Left lung (tissue), 10 donors: ENCODE data around the gene PSTK. TPM values are rescaled to one million over a fixed set of nuclear protein-coding genes. Genes with fewer than 3 reads are reported as not detected.

Source experiments
- ATAC-seq: fragments of 200-7000 bp; cut with Tn5 transposase; one replicate; pipeline ENCODE4 v1.9.1; 2020; ENCODE audit warnings: moderate library complexity
- DNase-seq, 4 donors: peaks; one replicate each; pipeline ENCODE4 v3.0.0-alpha.2; 2013 to 2020
- H3K27ac ChIP-seq, 2 donors: fragments of 200-600 bp; sonication (generic) in 1 of 2; one replicate each; pipeline versions ENCODE4 v1.5.0 to v1.8.0; 2020 to 2021
- H3K27me3 ChIP-seq, 2 donors: fragments of 200-600 bp; sonication (generic) in 1 of 2; one replicate each; pipeline versions ENCODE4 v1.5.0 to v1.8.0; 2020 to 2021
- H3K36me3 ChIP-seq, 2 donors: fragments of 200-600 bp; sonication (generic) in 1 of 2; one replicate each; pipeline versions ENCODE4 v1.5.0 to v1.8.0; 2020 to 2021
- H3K4me1 ChIP-seq, 2 donors: fragments of 200-600 bp; one replicate each; pipeline ENCODE4 v1.8.0; 2021
- H3K4me3 ChIP-seq, 2 donors: fragments of 200-600 bp; sonication (generic) in 1 of 2; one replicate each; pipeline versions ENCODE4 v1.5.0 to v1.8.0; 2020 to 2021; ENCODE audit warnings: mild to moderate bottlenecking in 1 of 2
- H3K9me3 ChIP-seq, 2 donors: fragments of 200-600 bp; sonication (generic) in 1 of 2; one replicate each; pipeline versions ENCODE4 v1.5.0 to v1.8.0; 2020 to 2021
- CTCF ChIP-seq, 2 donors: fragments of 200-600 bp; sonication (generic) in 1 of 2; IDR thresholded peaks; one replicate each; pipeline versions ENCODE4 v1.5.0 to v1.8.0; 2021; ENCODE audit warnings: antibody characterized with exemption in 2 of 2
- intact Hi-C, 2 donors: fragments of 100-400 bp; cut with DNase I; formaldehyde crosslinking; loops; one replicate each; pipeline versions ENCODE4 v1.11.2 to v1.14.2; 2022
- polyA plus RNA-seq, 6 donors: library from polyadenylated mRNA; unstranded; fragments of 120-200 nt; gene quantifications; one replicate each; pipeline ENCODE4 v1.2.1, GENCODE V29; 2013; ENCODE audit not compliant: insufficient read length in 6 of 6
- total RNA-seq, 2 donors: library from RNA; stranded (reverse); fragmentation: NEBNext Ultra II Directional; extraction: Animal tissue kit (Norgen Biotek cat#: 25700); gene quantifications; one replicate each; pipeline ENCODE4 v1.2.1, GENCODE V29; 2021
- donor health status: DM: no; HTN: yes; CAD: no.
- donor health status: DM: no; HTN: no; CAD: no.

The PSTK gene
- total and polyA plus RNA-seq, 8 donors, result 3.8 to 9.9 (median 8.1) TPM

- peaks cover 0 to 3% of the 10 kb centered on the region in 2 donors for H3K4me1 ChIP-seq
- intact Hi-C loops, result no loop called here
- no peak for TF ChIP-seq CTCF (IDR thresholded peaks at IDR 0.05)
- no peaks in the 10 kb centered on the region for H3K27me3 ChIP-seq
- no peaks in the 10 kb centered on the region for H3K9me3 ChIP-seq
- DNase-seq, result no peak
- ATAC-seq, result no peak
- H3K4me3 ChIP-seq, result no peak overlapping the region
- no peak overlapping the region for H3K27ac ChIP-seq
- peaks cover 0 to 23% of the 10 kb centered on the region in 2 donors for H3K36me3 ChIP-seq
These were observed 55.4 kb downstream of the PSTK start for GRCh38 chr10:123035467-123036086.

- ATAC-seq (peak; percentile 88), DNase-seq (peak in 1 of 4 donors; percentile 37)
- no peaks in the 10 kb centered on the region for H3K27me3 ChIP-seq
- no peak overlapping the region for H3K27ac ChIP-seq
- no peak overlapping the region for H3K4me3 ChIP-seq
- no peak for TF ChIP-seq CTCF (IDR thresholded peaks at IDR 0.05)
- intact Hi-C loops, result no loop called here
- peaks cover 0 to 24% of the 10 kb centered on the region in 2 donors for H3K36me3 ChIP-seq
- H3K9me3 ChIP-seq, result no peaks in the 10 kb centered on the region
- peaks cover 0 to 3% of the 10 kb centered on the region in 2 donors for H3K4me1 ChIP-seq
These were observed 58.8 kb downstream of the PSTK start for GRCh38 chr10:123038782-123039631.

- intact Hi-C loops, result no loop called here
- Histone ChIP-seq H3K27ac (no peak overlapping the region), H3K4me3 (no peak overlapping the region), H3K9me3 (no peaks in the 10 kb centered on the region), H3K36me3 (peaks cover 0 to 24% of the 10 kb centered on the region in 2 donors), H3K4me1 (peaks cover 0 to 3% of the 10 kb centered on the region in 2 donors), H3K27me3 (no peaks in the 10 kb centered on the region)
- no peak for TF ChIP-seq CTCF (IDR thresholded peaks at IDR 0.05)
- DNase-seq, result no peak
- no peak for ATAC-seq
These were observed 59.4 kb downstream of the PSTK start for GRCh38 chr10:123039632-123039930.

Other genes starting within 250 kb of the PSTK start
- gene CUZD1, start 134.5 kb upstream of the PSTK start, total RNA-seq, result under 1 TPM; 0.73 to 0.76 TPM
- 1 to 10 TPM; 1.7 to 2.7 (median 2.2) TPM for gene CUZD1, start 134.5 kb upstream of the PSTK start, polyA plus RNA-seq
- gene FAM24B, start 100.8 kb upstream of the PSTK start, total RNA-seq, result 1 to 10 TPM; 3.0 to 4.0 TPM
- gene FAM24B, start 100.8 kb upstream of the PSTK start, polyA plus RNA-seq, result 10 to 100 TPM in 1 of 6 donors, 1 to 10 TPM in 5; 7.3 to 10.1 (median 8.4) TPM
- not detected for gene FAM24A, start 69.8 kb upstream of the PSTK start, total RNA-seq
- not detected for gene FAM24A, start 69.8 kb upstream of the PSTK start, polyA plus RNA-seq
- 10 to 100 TPM in 1 of 2 donors, 1 to 10 TPM in 1; 5.9 to 10.0 TPM for gene C10orf88, start 26.2 kb upstream of the PSTK start, total RNA-seq
- 10 to 100 TPM; 16.5 to 24.0 (median 20.4) TPM for gene C10orf88, start 26.2 kb upstream of the PSTK start, polyA plus RNA-seq
- 10 to 100 TPM; 12.5 to 14.5 TPM for gene IKZF5, start 28.4 kb downstream of the PSTK start, total RNA-seq
- gene IKZF5, start 28.4 kb downstream of the PSTK start, polyA plus RNA-seq, result 10 to 100 TPM; 23.2 to 29.7 (median 25.4) TPM
- gene ACADSB, start 28.6 kb downstream of the PSTK start, total RNA-seq, result 10 to 100 TPM; 27.0 to 61.8 TPM
- 10 to 100 TPM; 17.9 to 25.2 (median 21.8) TPM for gene ACADSB, start 28.6 kb downstream of the PSTK start, polyA plus RNA-seq
- gene HMX3, start 155.6 kb downstream of the PSTK start, total RNA-seq, result not detected
- gene HMX3, start 155.6 kb downstream of the PSTK start, polyA plus RNA-seq, result not detected
- gene HMX2, start 167.7 kb downstream of the PSTK start, total RNA-seq, result not detected
- gene HMX2, start 167.7 kb downstream of the PSTK start, polyA plus RNA-seq, result not detected
- gene BUB3, start 174.0 kb downstream of the PSTK start, total RNA-seq, result 10 to 100 TPM; 63.5 to 65.1 TPM
- gene BUB3, start 174.0 kb downstream of the PSTK start, polyA plus RNA-seq, result 100 to 1,000 TPM in 5 of 6 donors, 10 to 100 TPM in 1; 96.6 to 126 (median 110) TPM